LNCAP (cell line): ENCODE measurements around the gene SLC51A.

Source experiments
- TF ChIP-seq, protein P1 (sequence below): fragments of 450-650 bp; IDR thresholded peaks from 2 replicates; pipeline ENCODE4 v1.5.1; 2017; ENCODE audit warnings: mild to moderate bottlenecking

SLC51A gene

DNA sequence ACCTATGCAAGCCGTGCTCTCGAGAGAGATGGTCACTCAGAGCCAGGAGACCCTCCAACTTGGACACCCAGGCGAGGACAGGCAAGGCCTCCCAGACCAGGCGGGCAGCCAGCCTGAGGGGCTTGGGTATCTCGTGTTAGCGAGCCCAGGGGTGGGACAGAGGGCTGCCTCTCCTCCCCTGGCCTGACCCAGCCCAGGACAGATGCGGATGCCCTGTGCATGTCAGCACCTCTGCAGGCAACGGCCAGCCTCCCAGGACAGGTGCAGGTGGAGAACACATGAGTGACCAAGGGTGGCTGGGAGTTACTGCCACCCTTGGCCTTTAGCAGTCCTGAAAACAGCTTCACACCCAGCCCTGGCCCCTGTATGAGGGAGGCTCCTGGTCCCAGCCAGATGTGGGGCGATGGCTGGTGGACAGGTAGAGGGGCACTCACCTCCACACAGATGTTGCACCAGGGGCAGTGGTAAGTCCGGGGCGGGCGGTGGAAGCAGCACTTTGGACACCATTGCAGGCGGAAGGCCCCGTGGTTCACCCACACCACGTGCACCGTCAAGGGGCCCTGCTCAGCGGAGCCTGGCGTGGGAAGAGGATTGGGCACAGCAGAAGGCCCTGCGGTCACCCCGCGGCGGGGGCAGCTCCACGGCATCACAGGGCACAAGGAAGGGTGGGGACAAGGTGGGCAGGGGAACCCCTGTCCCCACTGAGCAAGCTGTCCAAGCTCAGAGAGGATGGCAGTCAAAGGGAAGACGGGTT lies 7.2 kb upstream of the SLC51A start:
- TF ChIP-seq, protein P1, sequence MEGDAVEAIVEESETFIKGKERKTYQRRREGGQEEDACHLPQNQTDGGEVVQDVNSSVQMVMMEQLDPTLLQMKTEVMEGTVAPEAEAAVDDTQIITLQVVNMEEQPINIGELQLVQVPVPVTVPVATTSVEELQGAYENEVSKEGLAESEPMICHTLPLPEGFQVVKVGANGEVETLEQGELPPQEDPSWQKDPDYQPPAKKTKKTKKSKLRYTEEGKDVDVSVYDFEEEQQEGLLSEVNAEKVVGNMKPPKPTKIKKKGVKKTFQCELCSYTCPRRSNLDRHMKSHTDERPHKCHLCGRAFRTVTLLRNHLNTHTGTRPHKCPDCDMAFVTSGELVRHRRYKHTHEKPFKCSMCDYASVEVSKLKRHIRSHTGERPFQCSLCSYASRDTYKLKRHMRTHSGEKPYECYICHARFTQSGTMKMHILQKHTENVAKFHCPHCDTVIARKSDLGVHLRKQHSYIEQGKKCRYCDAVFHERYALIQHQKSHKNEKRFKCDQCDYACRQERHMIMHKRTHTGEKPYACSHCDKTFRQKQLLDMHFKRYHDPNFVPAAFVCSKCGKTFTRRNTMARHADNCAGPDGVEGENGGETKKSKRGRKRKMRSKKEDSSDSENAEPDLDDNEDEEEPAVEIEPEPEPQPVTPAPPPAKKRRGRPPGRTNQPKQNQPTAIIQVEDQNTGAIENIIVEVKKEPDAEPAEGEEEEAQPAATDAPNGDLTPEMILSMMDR: no peak

DNA sequence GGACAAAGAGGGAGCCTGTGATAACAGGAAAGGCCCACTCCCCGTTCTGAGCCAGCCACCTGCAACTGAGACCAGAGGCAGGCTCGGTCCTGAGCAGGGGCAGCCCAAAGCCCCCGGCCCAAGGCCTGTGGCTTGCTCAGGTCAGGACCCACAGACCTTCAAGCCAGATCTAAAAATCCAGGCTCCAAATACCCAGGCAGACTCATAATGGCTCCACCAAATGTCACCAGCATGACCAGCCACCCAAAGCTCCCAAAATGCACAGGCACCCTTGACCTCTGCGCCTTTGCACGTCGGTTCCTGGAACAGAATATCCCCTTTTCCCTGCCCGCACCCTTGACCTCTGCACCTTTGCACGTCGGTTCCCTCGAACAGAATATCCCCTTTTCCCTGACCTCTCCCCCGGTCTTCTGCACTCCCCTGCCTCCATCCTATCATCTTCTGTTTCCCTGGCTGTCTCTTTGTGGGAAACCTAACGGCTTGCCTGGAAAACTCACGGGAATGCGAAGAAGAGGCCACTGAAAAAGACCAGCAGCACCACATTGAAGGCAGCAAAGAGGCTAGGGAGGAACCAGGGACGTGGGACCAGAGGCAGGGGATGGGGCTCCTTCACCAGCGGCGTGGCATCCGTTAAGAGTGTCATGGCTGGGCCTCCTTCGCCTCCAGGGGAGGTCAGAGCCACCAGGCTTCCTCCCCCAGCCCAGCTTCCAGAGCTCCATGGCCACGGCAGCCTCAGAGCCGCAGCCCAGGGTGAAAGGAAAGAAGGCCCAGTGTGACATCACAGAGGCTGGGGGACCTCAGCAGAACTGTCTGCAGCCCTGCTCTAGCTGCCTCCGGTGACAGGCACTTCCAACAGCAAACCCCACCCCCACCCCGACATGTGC lies 5.4 kb upstream of the SLC51A start, which contains the start of gene ZDHHC19:
Gene ZDHHC19 (minus strand): TSS at position 728 of the 884 bp plus-strand sequence. CDS start 85 bp downstream, at position 643.
- TF ChIP-seq, protein P1: no peak

DNA sequence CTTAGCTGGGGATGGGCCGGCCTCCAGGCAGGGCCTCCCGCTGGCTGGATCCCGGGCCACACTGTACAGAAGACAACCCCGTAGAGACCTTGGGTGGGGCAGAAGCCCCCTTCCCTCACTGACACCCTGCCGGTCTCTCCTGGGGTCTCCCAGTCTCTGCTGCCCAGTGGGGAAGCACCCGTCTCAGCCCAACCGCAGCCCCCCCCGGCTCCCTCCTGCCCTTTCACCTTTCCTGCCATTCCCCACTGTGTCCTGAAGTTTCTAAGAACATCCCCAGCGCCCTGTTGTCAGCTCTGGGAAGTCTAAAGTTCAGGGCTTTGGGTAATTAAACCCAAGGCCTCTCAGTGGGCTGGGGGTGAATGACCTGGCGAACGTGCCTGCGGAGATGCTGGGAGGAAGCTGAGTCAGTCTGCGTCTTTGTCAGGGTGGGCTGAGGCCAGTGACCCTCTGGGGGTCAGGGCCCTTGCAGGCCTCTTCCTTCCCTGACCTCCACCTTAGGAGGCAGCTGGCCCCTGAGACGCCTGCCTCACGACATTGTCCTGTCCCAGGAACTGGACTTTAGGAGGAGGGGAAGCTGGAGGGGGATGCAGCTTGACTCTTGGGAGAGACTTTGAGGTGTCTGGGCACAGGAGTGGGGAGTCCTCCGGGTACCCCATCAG lies 1.4 kb upstream of the SLC51A start:
- TF ChIP-seq, protein P1: no peak

DNA sequence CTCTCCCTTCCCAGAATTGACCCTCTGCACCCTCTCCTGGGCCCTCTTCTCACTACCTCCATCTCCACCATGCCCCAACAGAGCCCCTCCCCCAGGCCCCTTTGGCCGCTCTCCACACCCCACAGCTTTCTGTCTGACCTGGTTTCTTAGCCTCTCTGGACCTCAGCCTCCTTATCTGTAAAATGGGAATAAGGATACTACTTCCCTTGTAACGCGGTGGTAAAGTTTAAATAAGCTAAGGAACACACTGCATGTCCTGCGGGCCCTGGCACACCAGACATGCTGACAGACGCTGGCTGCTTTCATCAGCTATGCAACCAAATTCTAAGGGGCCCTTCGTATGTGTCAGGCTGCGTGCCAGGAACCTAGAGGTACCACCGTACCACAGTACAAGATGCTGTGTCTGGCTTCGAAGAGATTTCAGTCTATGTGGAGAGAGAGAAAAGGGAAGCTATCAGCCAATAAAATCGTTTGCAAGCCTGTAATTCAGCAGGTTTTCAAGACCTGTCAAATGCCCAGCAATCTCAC lies 777 bp upstream of the SLC51A start:
- TF ChIP-seq, protein P1: no peak

DNA sequence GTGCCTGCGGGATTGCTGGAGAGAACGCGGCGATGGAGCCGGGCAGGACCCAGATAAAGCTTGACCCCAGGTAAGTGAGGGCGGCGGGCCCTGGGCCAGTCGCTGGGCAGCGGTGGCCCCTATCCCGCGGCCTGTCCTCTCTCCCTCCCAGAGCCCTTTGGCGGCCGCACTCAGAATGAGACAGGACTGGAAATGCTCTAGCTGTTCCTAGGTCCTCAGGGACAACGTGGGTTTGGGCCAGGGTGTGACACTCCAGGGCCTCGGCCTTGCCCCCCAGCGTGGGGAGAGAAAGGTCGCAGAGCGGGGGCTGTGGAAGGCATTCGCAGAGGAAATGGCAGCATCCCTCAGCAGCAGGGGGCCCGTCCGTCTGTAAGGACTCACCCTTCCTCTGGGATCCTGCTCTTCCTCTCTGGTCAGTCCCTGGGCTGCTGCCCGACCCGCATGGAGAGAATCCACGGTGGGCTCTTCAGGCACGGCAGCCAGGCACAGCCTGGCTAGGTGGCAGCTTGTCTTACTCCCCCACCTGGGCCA lies 412 bp downstream of the SLC51A start:
- TF ChIP-seq, protein P1: no peak

DNA sequence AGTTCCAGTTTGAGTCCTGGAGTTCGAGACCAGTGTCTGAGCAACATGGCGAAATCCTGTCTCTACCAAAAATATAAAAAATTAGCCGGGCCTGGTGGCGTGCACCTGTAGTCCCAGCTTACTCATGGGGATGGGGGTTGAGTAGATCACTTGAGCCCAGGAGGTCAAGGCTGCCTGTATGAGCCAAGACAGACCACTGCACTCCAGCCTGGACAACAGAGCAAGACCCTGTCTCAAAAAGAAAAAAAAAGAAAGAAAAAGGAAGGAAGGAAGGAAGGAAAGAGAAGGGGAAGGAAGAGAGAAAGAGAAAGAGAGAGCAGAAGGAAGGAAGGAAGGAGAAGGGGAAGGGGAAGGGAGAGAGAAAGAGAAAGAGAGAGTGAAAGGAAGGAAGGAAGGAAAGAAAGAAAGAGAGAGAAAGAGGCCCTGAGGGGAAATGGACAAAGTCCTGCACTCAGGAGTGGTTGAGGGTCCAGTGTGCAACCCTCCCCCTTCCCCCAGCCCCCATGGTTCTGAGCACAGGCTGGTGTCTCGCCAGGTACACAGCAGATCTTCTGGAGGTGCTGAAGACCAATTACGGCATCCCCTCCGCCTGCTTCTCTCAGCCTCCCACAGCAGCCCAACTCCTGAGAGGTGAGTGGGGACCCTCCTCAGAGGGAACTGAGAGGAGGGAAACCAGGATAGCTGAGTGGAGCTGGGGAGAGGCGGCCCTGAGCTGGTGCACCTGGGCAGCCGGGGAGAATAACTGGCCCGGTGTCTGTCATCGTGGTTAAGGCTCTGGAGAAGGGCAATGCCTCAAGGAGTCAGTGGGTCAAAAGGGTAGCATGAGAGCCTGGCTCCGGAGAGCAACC lies 1.2 kb downstream of the SLC51A start:
- TF ChIP-seq, protein P1: no peak
